Activated CD4-positive, alpha-beta memory T cell treated with anti-CD3 and anti-CD28 coated beads, Interleukin-2, amount 10 ng/mL, durations not matched to agents 7 days and 5 days (primary cell): ENCODE results near the gene LIMS2. TPM values are rescaled to one million over a fixed set of nuclear protein-coding genes. Genes with fewer than 3 reads are reported as not detected.

ENCODE experiments used
- CTCF ChIA-PET: fragments of 350-600 bp; sonication (Branson Sonifier 250); formaldehyde crosslinking; loops from one replicate; lab custom pipeline; 2021; ENCODE audit warnings: antibody characterized with exemption, inconsistent platforms; lab: Charles Lee
- POLR2A ChIA-PET: fragments of 350-600 bp; sonication (Branson Sonifier 250); formaldehyde crosslinking; loops from one replicate; lab custom pipeline; 2021; ENCODE audit warnings: antibody characterized with exemption; lab: Charles Lee
- DNase-seq: peaks from one replicate; pipeline ENCODE4 v3.0.0-alpha.2; 2020
- H3K27ac Mint-ChIP-seq: one replicate; pipeline ENCODE4 v1.8.0; 2021; ENCODE audit warnings: mild to moderate bottlenecking, mixed read lengths
- H3K27me3 Mint-ChIP-seq: one replicate; pipeline ENCODE4 v1.8.0; 2021; ENCODE audit warnings: mixed read lengths
- H3K36me3 Mint-ChIP-seq: one replicate; pipeline ENCODE4 v1.8.0; 2021; ENCODE audit warnings: low read depth, mixed read lengths
- H3K4me1 Mint-ChIP-seq: one replicate; pipeline ENCODE4 v1.8.0; 2021; ENCODE audit warnings: mixed read lengths
- H3K4me3 Mint-ChIP-seq: one replicate; pipeline ENCODE4 v1.8.0; 2021; ENCODE audit warnings: mild to moderate bottlenecking, mixed read lengths
- H3K9me3 Mint-ChIP-seq: one replicate; pipeline ENCODE4 v1.8.0; 2021; ENCODE audit warnings: mixed read lengths
- total RNA-seq, 2 experiments: library from RNA; stranded (reverse); gene quantifications; one replicate each; pipeline ENCODE4 v1.2.3, GENCODE V29; 2021

The LIMS2 gene
- total RNA-seq, 2 experiments from 2014 or later: 15.0 to 15.5 TPM

GRCh38 chr2:127649684-127650040, 25.7 kb downstream of the LIMS2 start:
- Mint-ChIP-seq H3K4me3 (no peak overlapping the region), H3K36me3 (no peaks in the 10 kb centered on the region), H3K9me3 (no peaks in the 10 kb centered on the region), H3K27me3 (peaks cover 3% of the 10 kb centered on the region), H3K27ac (no peak overlapping the region), H3K4me1 (peaks cover 8% of the 10 kb centered on the region)
- ChIA-PET CTCF (interaction anchor here (0.6 to 4.7 kb wide), 20 partner anchors 10 to 325 kb away, joined by 3 to 97 read pairs (median 3); partner anchors contain the start of gene IWS1), POLR2A (interaction anchor here (1.2 to 2.6 kb wide), 4 partner anchors 10 to 123 kb away, joined by 3 to 9 read pairs (median 6); partner anchors contain the start of gene IWS1)
- peak; percentile 75 for DNase-seq

- CTCF ChIA-PET: interaction anchor here (0.6 to 4.7 kb wide), 7 partner anchors 10 to 325 kb away, joined by 3 to 97 read pairs (median 4); no protein-coding TSS in a partner anchor
Measured at GRCh38 chr2:127649100-127649611, 26.2 kb downstream of the LIMS2 start.

GRCh38 chr2:127648321-127648720, 27.0 kb downstream of the LIMS2 start:
- DNase-seq: no peak
- H3K27ac Mint-ChIP-seq: no peak overlapping the region
- H3K9me3 Mint-ChIP-seq: no peaks in the 10 kb centered on the region
- H3K4me1 Mint-ChIP-seq: peaks cover 8% of the 10 kb centered on the region
- ChIA-PET CTCF (interaction anchor here (3.0 to 4.7 kb wide), 2 partner anchors 11 to 58 kb away, joined by 9 to 97 read pairs; no protein-coding TSS in a partner anchor), POLR2A (interaction anchor here (2.6 kb wide), 1 partner anchor 122 kb away, joined by 9 read pairs; the partner anchor contains the start of gene IWS1)
- H3K4me3 Mint-ChIP-seq: no peak overlapping the region
- no peaks in the 10 kb centered on the region for H3K36me3 Mint-ChIP-seq
- peaks cover 3% of the 10 kb centered on the region for H3K27me3 Mint-ChIP-seq

More at GRCh38 chr2:127649100-127649611, 26.2 kb downstream of the LIMS2 start:
- peaks cover 3% of the 10 kb centered on the region for H3K27me3 Mint-ChIP-seq
- H3K27ac Mint-ChIP-seq: no peak overlapping the region
- no peaks in the 10 kb centered on the region for H3K36me3 Mint-ChIP-seq
- no peaks in the 10 kb centered on the region for H3K9me3 Mint-ChIP-seq
- POLR2A ChIA-PET: interaction anchor here (1.2 to 2.6 kb wide), 4 partner anchors 9 to 123 kb away, joined by 3 to 9 read pairs (median 6); partner anchors contain the start of gene IWS1
- peaks cover 8% of the 10 kb centered on the region for H3K4me1 Mint-ChIP-seq
- DNase-seq: no peak
- no peak overlapping the region for H3K4me3 Mint-ChIP-seq

GRCh38 chr2:127647242-127648190, 27.8 kb downstream of the LIMS2 start:
- no peak overlapping the region for H3K27ac Mint-ChIP-seq
- H3K4me3 Mint-ChIP-seq: no peak overlapping the region
- H3K27me3 Mint-ChIP-seq: peaks cover 3% of the 10 kb centered on the region
- ChIA-PET CTCF (interaction anchor here (3.0 to 4.7 kb wide), 2 partner anchors 10 to 57 kb away, joined by 9 to 97 read pairs; no protein-coding TSS in a partner anchor), POLR2A (no interaction called here)
- H3K4me1 Mint-ChIP-seq: peaks cover 8% of the 10 kb centered on the region
- no peak for DNase-seq
- no peaks in the 10 kb centered on the region for H3K36me3 Mint-ChIP-seq
- H3K9me3 Mint-ChIP-seq: no peaks in the 10 kb centered on the region

GRCh38 chr2:127646487-127647241, 28.7 kb downstream of the LIMS2 start:
- DNase-seq: no peak
- peaks cover 10% of the 10 kb centered on the region for H3K4me1 Mint-ChIP-seq
- H3K27ac Mint-ChIP-seq: no peak overlapping the region
- H3K4me3 Mint-ChIP-seq: no peak overlapping the region
- peaks cover 3% of the 10 kb centered on the region for H3K27me3 Mint-ChIP-seq
- H3K9me3 Mint-ChIP-seq: no peaks in the 10 kb centered on the region
- H3K36me3 Mint-ChIP-seq: no peaks in the 10 kb centered on the region
- ChIA-PET POLR2A (no interaction called here), CTCF (interaction anchor here (4.7 kb wide), 1 partner anchor 56 kb away, joined by 97 read pairs; no protein-coding TSS in a partner anchor)

GRCh38 chr2:127645395-127646291, 29.7 kb downstream of the LIMS2 start, which contains the start of gene GPR17:
GPR17 (plus strand) TSS chr2:127646153; CDS start chr2:127650736, 4,583 bp downstream.
- POLR2A ChIA-PET: no interaction called here
- Mint-ChIP-seq H3K9me3 (no peaks in the 10 kb centered on the region), H3K36me3 (no peaks in the 10 kb centered on the region), H3K27ac (no peak within 1 kb of the TSS), H3K27me3 (no peaks in the 10 kb centered on the region), H3K4me1 (peaks cover 13% of the 10 kb centered on the region), H3K4me3 (no peak within 1 kb of the TSS)
- CTCF ChIA-PET: interaction anchor here (1.2 kb wide), 1 partner anchor 54 kb away, joined by 3 read pairs; no protein-coding TSS in a partner anchor
- DNase-seq: no peak

- Mint-ChIP-seq H3K4me3 (no peak overlapping the region), H3K4me1 (peaks cover 19% of the 10 kb centered on the region), H3K27me3 (no peaks in the 10 kb centered on the region), H3K36me3 (no peaks in the 10 kb centered on the region), H3K9me3 (no peaks in the 10 kb centered on the region), H3K27ac (no peak overlapping the region)
- POLR2A ChIA-PET: no interaction called here
- no peak for DNase-seq
- CTCF ChIA-PET: interaction anchor here (0.6 to 1.2 kb wide), 4 partner anchors 54 to 432 kb away, joined by 3 to 6 read pairs (median 3); no protein-coding TSS in a partner anchor
Measured at GRCh38 chr2:127645026-127645394, 30.3 kb downstream of the LIMS2 start.

GRCh38 chr2:127644066-127645025, 31.0 kb downstream of the LIMS2 start:
- no peaks in the 10 kb centered on the region for H3K27me3 Mint-ChIP-seq
- no peak overlapping the region for H3K27ac Mint-ChIP-seq
- no peak overlapping the region for H3K4me3 Mint-ChIP-seq
- DNase-seq: no peak
- no peaks in the 10 kb centered on the region for H3K9me3 Mint-ChIP-seq
- ChIA-PET POLR2A (interaction anchor here (1.1 kb wide), 1 partner anchor 58 kb away, joined by 3 read pairs; no protein-coding TSS in a partner anchor), CTCF (interaction anchor here (0.6 to 1.1 kb wide), 3 partner anchors 54 to 432 kb away, joined by 3 to 6 read pairs (median 3); no protein-coding TSS in a partner anchor)
- peaks cover 20% of the 10 kb centered on the region for H3K4me1 Mint-ChIP-seq
- no peaks in the 10 kb centered on the region for H3K36me3 Mint-ChIP-seq

GRCh38 chr2:127643439-127644065, 31.8 kb downstream of the LIMS2 start:
- H3K4me3 Mint-ChIP-seq: no peak overlapping the region
- no peaks in the 10 kb centered on the region for H3K9me3 Mint-ChIP-seq
- POLR2A ChIA-PET: interaction anchor here (1.1 kb wide), 1 partner anchor 58 kb away, joined by 3 read pairs; no protein-coding TSS in a partner anchor
- H3K27ac Mint-ChIP-seq: no peak overlapping the region
- H3K36me3 Mint-ChIP-seq: no peaks in the 10 kb centered on the region
- H3K27me3 Mint-ChIP-seq: no peaks in the 10 kb centered on the region
- no peak for DNase-seq
- H3K4me1 Mint-ChIP-seq: peaks cover 24% of the 10 kb centered on the region
- CTCF ChIA-PET: interaction anchor here (1.1 kb wide), 1 partner anchor 53 kb away, joined by 6 read pairs; no protein-coding TSS in a partner anchor

GRCh38 chr2:127642706-127643438, 32.5 kb downstream of the LIMS2 start:
- no peaks in the 10 kb centered on the region for H3K36me3 Mint-ChIP-seq
- H3K4me1 Mint-ChIP-seq: peaks cover 29% of the 10 kb centered on the region
- H3K27ac Mint-ChIP-seq: no peak overlapping the region
- H3K27me3 Mint-ChIP-seq: no peaks in the 10 kb centered on the region
- H3K4me3 Mint-ChIP-seq: no peak overlapping the region
- no peaks in the 10 kb centered on the region for H3K9me3 Mint-ChIP-seq
- CTCF ChIA-PET: no interaction called here
- no peak for DNase-seq
- POLR2A ChIA-PET: no interaction called here
